ENCODE measurements around the gene RIC3.

Gene RIC3

DNA sequence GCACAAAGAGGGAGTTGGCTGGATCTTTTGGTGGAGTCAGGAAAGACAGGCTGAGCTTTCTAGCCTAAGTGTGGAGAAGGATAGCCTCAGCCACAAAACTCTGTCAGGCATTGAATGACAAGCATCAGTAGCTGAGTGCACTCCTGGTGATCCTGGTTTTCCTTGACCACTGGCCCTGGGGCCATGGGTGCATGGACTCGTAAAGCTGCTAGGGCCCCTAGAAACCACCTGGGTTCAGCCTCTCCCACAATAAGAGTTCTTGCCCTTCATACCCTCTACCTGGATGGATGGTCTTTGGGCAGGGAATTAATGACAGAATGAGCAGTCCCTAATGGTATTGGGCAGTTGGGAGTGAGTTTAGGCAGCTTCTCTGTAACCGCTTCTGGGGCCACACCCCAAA, 64.9 kb downstream of the RIC3 start:
- DNase-seq (ENCODE audit: low read depth in 2 of 3, low spot score in 2 of 3): no peak

- no peak for DNase-seq (ENCODE audit: low read depth in 2 of 3, low spot score in 2 of 3)
These were observed 65.9 kb downstream of the RIC3 start for GRCh38 chr11:8102965-8103364.

DNA sequence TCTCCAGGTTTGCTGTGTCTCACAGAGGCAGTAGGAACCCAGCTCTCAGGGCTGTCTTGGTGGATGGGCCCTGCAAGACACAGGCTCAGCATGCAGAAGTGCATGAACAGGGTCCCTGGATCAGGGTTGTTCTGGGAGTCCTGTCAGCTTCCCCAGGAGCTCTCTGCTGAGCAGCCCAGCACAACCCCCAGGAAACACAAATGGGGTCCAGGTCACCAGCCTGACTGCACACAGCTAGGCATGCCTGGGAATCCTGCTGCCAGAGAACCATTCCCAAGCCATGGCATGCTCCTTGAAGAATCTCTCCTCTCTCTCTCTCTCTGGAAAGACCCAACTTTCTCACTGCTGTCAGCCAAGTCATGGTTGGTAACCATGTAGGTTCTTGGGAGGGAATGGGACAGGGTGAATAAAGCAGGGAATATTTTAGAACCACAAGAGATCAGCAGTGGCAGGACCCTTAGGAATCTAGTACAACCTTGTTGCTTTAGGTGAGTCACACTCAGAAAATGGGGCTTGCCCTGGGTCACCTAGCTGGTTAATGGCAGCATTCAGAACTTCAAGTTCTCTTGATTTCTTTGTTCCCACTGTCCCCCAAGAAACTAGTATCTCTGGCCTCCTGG, 66.4 kb downstream of the RIC3 start:
- DNase-seq (ENCODE audit: low read depth in 2 of 3, low spot score in 2 of 3): no peak

- DNase-seq (ENCODE audit: low read depth in 2 of 3, low spot score in 2 of 3): no peak
These were observed 67.4 kb downstream of the RIC3 start for GRCh38 chr11:8101421-8101820.

DNA sequence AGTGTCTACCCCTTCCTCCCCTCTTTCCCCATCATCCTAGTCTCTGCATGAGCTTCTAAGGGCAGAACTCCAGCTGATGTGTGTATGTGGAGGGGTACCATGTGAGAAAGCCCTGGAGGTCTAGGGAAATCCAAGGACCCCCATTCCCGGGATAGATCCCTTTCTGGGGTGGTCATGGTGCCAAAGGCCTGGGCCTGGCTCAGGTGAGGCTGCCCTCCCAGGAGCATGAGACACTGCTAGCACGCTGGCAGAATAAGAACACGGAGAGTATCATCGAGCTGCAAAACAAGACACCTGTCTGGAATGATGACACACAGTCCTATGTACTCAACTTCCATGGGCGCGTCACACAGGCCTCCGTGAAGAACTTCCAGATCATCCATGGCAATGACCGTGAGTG, 68.2 kb downstream of the RIC3 start:
- DNase-seq (ENCODE audit: low read depth in 2 of 3, low spot score in 2 of 3): no peak

GRCh38 chr11:8100158-8100557, 68.7 kb downstream of the RIC3 start:
- DNase-seq (ENCODE audit: low read depth in 2 of 3, low spot score in 2 of 3): no peak

DNA sequence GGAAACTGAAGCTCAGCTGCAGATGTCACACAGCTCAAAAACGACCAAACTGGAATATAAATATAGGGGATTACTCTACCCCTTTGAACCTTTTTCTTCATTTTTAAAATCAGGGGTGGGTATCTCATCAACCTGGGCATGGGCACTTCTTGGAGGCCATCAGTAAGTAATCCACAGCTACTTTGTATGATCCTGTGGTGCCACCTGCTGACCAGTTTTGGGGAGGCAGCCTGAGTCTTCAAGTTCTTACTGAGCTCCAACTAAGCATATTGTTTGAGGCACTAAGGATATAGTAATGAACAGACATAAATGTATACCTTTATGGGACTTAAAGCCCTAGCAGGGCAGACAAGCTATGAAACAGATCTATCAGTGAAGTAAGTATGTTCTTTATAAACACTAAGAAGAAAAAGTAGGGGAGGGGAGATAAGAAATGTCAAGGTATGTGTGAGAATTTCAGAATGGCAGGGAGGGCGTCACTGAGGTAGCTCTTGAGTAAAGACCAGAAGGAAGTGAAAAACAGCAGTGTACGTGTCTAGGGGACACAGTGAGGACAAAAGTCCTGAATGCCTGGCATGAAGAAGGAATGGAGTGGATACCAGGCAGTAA, 69.4 kb downstream of the RIC3 start:
- DNase-seq (ENCODE audit: low read depth in 2 of 3, low spot score in 2 of 3): peak in 2 of 3 experiments; percentile 12 to 44

DNA sequence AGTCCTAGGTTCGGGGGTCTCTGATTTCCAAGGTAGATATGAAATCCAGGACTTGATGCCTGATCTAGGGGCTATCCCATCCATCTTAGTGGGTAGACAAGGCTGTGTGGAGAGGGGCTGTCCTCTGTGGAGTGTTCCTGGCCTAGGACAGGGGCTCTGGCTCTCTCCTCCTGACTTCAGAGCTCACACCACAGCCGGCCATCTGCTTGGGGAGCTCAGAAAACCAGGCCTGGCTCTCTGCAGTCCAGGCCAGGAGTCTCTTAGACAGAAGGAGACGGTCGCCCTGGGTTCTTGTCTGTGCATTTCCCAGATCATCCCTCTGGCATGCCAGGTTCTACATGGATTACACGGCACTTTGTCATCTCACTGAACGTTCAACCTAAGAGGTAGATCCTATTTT, 69.9 kb downstream of the RIC3 start:
- DNase-seq (ENCODE audit: low read depth in 2 of 3, low spot score in 2 of 3): no peak

DNA sequence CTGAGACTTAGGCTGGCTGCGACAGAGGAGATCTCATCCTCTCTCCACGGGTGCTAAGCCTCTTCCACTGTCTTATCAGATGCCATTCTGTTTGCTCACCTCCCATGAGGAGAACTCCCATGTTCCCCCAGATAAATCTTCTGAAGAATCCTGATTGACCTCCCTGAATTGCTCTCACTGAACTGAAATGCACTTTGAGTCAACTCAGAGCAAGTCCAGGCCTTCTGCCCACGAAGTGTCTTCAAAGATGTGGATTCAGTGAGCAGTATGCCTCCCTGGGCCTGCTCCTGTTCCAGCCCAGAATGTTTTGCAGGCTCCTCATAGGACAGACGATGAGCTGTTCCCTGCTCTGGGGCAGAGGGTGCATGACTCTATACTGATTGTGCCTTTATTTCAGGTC, 70.5 kb downstream of the RIC3 start:
- no peak for DNase-seq (ENCODE audit: low read depth in 2 of 3, low spot score in 2 of 3)

DNA sequence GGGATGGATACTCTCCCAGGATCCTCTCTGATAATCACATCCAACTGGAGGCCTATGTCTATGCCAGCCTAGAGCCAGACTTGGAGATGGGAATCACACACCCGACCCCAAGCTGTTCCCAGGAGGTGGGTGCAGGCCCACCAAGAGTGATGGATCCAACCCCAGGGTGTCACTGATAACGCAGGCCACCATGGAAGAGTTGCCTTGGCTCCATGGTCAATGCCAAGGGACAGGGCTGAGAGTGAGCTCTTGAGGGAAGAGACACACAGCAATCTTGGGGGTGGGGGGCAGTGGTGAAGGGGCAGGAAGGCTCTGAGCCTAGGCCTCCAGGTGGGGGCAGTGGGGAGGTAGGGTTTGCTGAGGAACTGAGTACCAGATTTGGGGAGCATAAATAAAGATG, 70.9 kb downstream of the RIC3 start:
- DNase-seq (ENCODE audit: low read depth in 2 of 3, low spot score in 2 of 3): no peak

DNA sequence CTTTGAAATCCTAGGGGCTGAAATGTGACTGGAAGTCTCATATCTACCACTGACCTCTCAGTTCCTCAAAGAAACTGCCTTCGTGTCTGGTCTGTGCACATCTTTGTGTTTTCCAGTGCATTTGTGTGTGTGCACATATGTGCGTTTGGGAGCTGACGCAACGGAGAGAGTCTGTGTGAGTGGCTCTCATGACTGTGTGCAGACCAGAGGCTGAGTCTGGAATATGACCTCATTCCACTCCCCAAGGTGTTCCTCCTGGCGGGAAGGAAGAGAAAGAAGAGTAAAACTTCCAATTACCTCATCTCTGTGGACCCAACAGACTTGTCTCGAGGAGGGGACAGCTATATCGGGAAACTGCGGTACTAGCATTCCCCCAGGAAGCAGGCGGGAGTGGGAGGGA, 71.4 kb downstream of the RIC3 start:
- no peak for DNase-seq (ENCODE audit: low read depth in 2 of 3, low spot score in 2 of 3)

- DNase-seq (ENCODE audit: low read depth in 2 of 3, low spot score in 2 of 3): no peak
These were observed 71.8 kb downstream of the RIC3 start for GRCh38 chr11:8097062-8097461.

- DNase-seq (ENCODE audit: low read depth in 2 of 3, low spot score in 2 of 3): no peak
These were observed 72.2 kb downstream of the RIC3 start for GRCh38 chr11:8096575-8096974.

GRCh38 chr11:8095806-8096522, 72.9 kb downstream of the RIC3 start:
- DNase-seq (ENCODE audit: low read depth in 2 of 3, low spot score in 2 of 3): no peak

- DNase-seq (ENCODE audit: low read depth in 2 of 3, low spot score in 2 of 3): no peak
These were observed 73.5 kb downstream of the RIC3 start for GRCh38 chr11:8095371-8095770.

GRCh38 chr11:8094656-8095055, 74.2 kb downstream of the RIC3 start:
- DNase-seq (ENCODE audit: low read depth in 2 of 3, low spot score in 2 of 3): no peak

- no peak for DNase-seq (ENCODE audit: low read depth in 2 of 3, low spot score in 2 of 3)
These were observed 74.8 kb downstream of the RIC3 start for GRCh38 chr11:8093931-8094575.

GRCh38 chr11:8092587-8093424, 76.0 kb downstream of the RIC3 start:
- no peak for DNase-seq (ENCODE audit: low read depth in 2 of 3, low spot score in 2 of 3)

DNA sequence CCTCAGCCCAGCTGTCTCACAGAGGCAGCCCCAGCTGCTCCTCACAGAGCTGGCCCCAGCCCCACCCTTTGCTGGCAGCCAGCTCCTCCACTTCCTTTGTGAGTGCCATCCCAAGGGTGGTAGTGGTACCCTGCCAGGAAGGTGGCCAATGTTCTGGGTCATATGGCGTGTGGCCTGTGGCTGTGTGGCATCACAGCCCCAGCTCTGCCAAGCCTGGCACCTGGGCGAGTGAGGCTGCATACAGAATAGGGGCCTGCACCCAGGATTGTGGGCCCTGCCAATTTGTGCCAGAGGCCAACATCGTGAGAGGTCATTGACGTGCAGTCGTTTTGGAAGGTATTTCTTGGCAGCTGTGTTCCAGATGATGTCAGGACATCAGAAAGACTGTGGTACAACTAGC, 77.1 kb downstream of the RIC3 start:
- no peak for DNase-seq (ENCODE audit: low read depth in 2 of 3, low spot score in 2 of 3)

DNA sequence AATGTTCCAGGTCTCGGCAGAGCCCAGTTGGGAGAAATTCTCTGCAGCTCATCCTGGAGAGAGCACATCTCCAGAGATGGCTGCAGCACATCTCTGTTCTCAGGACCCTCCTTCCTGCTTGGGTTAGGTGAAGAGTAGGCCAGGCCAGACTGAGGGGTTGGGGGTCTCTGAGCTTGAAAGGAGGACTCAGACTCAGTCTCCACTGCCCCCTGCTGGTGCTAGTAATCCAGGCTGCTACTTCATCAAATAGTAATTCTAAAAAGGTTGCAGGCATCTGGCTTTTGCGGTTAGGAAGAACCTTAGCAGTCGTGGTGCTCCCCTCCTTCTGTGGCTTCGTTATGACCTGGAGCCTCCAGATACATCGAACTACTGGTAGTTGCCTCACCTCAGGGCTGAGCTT, 78.1 kb downstream of the RIC3 start:
- no peak for DNase-seq (ENCODE audit: low read depth in 2 of 3, low spot score in 2 of 3)

DNA sequence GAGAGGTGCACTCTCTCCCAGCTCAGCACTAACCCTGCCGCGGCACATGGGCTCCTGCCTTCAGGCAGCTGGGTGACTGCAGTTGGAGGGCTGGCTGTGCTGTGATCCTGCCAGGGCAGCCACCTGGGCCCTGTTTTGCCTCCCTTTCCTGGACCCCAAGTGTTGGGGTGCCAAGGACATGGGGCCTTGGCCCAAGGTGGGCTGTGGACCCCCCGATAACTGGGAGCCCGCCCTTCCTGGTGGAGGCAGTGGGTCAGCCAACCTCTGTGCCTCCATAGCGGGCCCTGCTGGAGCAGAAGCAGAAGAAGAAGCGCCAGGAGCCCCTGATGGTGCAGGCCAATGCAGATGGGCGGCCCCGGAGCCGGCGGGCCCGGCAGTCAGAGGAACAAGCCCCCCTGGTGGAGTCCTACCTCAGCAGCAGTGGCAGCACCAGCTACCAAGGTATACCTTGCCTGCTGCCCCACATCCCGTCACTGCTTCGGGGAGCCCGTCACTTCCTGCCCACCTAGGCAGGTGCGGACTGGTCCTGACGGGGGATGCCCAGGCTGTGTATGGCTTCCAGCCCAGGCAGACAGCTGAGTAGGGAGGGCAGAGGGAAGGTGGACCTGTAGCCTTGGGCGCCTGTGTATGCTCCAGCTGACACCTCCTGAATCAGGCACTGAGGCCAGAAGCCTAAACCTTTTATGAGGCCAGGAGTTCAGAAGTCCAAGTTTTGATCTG, 78.9 kb downstream of the RIC3 start:
- DNase-seq (ENCODE audit: low read depth in 2 of 3, low spot score in 2 of 3): no peak

Data from activated CD8-positive, alpha-beta memory T cell treated with anti-CD3 and anti-CD28 coated beads for 48 hours (primary cell).